ENCODE measurements around the gene SLC25A45.

Gene SLC25A45

DNA sequence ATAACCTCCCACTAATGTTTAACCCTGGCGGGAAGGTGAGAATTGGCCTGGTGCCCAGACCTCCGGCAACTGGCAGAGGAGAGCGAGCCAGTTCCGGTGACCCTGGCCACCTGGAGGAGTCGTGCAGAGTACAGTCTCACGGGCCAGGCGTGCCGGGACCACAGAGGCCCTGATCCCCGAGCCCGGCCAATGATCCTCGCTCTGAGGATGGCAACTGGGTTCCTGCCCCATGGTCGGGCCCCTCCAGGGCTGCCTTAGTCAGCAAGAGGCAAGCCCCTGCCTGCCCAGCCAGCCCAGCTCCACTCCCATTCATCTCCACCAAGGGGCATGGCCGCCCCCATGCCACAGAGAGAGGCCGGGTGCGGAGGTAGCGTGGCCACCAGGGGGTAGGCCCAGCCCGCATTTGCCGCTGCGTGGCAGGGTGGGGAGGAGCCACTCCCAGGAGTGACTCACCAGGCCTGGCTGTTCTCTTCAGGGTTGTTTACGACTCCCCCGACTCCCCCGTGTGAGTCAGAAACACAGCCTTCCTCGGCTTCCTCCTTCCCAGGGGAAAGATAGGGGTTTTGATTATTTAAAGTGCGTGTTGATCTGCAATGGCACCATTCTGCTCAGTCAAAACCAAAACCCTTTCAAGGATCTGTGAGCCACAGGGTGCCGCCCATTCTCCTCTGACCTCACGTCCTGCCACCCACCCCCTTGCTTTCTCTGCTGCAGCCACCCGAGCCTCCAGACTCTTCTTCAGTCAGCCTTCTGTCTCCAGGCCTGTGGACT is at the start of gene SLC25A45:
TSS of gene SLC25A45 (minus strand) at position 614 of the 771 bp plus-strand sequence. CDS start 695 bp downstream, outside the sequence.
- peak; percentile 94 for DNase-seq

GRCh38 chr11:65431451-65432099 is 49.1 kb upstream of the SLC25A45 start:
- no peak for DNase-seq

- DNase-seq = no peak
These were observed 48.2 kb upstream of the SLC25A45 start for GRCh38 chr11:65430406-65431217.

GRCh38 chr11:65429724-65430405 is 47.4 kb upstream of the SLC25A45 start:
- DNase-seq = no peak

- no peak for DNase-seq
These were observed 46.7 kb upstream of the SLC25A45 start for GRCh38 chr11:65429068-65429681.

DNA sequence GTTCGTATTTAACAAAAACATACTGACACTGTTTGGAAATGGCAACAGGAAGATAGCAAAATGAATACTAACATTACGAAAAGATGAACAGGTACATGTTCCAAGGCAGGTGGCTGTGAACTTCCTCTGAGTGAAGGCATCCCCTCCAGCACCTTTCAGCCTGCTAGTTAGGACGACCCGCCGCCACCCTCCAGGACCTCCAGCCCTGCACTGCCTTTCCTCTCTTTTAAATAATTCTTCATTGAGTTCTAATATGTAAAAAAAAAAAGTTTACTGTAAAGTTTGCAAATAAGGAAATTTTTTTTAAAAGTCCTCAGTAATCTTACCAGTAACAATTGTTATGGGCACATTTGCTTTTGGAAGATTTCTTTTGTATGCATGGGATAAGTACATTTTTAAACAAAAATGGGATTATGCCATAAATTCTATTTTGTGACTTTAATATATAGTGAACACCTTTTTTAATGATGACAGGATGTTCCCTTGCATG is 46.2 kb upstream of the SLC25A45 start:
- DNase-seq = no peak

- no peak for DNase-seq
These were observed 45.5 kb upstream of the SLC25A45 start for GRCh38 chr11:65427691-65428577.

- no peak for DNase-seq
These were observed 44.6 kb upstream of the SLC25A45 start for GRCh38 chr11:65426839-65427690.

DNA sequence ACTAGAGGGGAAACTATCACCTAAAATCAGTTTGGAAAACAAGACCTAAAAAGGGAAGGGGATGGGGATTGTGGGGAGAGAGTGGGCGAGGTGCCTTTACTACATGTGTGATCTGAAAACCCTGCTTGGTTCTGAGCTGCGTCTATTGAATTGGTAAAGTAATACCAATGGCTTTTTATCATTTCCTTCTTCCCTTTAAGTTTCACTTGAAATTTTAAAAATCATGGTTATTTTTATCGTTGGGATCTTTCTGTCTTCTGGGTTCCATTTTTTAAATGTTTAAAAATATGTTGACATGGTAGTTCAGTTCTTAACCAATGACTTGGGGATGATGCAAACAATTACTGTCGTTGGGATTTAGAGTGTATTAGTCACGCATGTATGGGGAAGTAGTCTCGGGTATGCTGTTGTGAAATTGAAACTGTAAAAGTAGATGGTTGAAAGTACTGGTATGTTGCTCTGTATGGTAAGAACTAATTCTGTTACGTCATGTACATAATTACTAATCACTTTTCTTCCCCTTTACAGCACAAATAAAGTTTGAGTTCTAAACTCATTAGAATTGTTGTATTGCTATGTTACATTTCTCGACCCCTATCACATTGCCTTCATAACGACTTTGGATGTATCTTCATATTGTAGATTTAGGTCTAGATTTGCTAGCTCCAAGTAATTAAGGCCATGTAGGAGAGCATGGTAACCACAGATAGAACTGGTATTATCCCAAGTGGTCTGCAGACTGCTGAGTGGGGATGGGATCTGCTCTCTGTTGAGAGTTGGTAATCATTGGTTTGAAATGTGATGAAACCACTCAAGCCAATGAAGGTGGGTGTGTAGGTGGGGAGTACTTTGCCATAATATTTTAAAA is 43.8 kb upstream of the SLC25A45 start:
- no peak for DNase-seq

DNA sequence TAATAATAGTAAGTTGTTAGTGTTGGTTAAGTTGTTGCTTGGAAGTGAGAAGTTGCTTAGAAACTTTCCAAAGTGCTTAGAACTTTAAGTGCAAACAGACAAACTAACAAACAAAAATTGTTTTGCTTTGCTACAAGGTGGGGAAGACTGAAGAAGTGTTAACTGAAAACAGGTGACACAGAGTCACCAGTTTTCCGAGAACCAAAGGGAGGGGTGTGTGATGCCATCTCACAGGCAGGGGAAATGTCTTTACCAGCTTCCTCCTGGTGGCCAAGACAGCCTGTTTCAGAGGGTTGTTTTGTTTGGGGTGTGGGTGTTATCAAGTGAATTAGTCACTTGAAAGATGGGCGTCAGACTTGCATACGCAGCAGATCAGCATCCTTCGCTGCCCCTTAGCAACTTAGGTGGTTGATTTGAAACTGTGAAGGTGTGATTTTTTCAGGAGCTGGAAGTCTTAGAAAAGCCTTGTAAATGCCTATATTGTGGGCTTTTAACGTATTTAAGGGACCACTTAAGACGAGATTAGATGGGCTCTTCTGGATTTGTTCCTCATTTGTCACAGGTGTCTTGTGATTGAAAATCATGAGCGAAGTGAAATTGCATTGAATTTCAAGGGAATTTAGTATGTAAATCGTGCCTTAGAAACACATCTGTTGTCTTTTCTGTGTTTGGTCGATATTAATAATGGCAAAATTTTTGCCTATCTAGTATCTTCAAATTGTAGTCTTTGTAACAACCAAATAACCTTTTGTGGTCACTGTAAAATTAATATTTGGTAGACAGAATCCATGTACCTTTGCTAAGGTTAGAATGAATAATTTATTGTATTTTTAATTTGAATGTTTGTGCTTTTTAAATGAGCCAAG is 42.9 kb upstream of the SLC25A45 start:
- DNase-seq = no peak

GRCh38 chr11:65424205-65425104 is 42.0 kb upstream of the SLC25A45 start:
- no peak for DNase-seq

DNA sequence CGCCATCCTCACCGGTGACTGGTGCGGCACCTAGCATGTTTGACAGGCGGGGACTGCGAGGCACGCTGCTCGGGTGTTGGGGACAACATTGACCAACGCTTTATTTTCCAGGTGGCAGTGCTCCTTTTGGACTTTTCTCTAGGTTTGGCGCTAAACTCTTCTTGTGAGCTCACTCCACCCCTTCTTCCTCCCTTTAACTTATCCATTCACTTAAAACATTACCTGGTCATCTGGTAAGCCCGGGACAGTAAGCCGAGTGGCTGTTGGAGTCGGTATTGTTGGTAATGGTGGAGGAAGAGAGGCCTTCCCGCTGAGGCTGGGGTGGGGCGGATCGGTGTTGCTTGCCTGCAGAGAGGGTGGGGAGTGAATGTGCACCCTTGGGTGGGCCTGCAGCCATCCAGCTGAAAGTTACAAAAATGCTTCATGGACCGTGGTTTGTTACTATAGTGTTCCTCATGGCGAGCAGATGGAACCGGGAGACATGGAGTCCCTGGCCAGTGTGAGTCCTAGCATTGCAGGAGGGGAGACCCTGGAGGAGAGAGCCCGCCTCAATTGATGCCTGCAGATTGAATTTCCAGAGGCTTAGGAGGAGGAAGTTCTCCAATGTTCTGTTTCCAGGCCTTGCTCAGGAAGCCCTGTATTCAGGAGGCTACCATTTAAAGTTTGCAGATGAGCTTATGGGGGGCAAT is 41.2 kb upstream of the SLC25A45 start:
- no peak for DNase-seq

GRCh38 chr11:65422633-65423515 is 40.4 kb upstream of the SLC25A45 start, which contains the start of gene NEAT1:
Gene NEAT1 (plus strand): TSS chr11:65422798.
- DNase-seq = peak; percentile 38

DNA sequence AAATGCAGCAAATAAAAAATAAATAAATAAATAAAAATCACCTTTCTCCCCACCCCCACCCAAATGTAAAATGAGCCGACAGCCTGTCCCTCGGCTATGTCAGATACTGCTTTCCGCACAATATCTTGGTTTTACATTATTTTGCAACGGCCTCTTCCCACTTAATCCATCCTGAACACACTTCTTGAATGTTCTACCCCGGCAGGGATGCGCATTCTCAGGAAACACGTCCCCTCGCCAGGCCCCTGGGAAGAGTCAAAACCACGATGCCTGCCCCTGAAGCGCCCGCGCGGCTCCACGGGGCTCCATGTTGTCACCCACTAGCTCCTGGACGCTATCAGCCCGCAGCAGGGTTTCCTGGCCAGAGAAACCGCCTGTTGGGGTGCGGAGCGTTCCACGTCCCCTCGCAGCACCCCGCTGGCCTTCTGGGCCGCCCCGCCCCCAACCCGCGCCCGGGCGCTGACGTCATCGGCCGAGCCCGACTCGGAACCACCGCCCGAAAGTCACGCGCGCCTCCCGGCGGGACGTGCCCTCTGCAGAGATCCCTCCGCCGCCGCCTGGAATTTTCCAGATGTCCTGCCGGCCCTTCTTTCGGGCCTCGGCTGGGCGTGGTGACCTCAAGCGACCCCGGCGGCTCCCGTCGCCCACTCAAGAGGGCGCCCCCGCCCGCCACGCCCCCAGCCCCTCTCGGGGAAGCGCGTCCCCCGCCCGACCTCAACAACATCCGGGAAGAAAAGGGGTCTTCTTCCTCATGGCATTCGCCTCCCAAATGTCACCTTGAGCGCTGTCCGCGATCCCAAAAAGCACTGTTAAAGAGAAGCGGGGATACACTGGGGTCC is 39.6 kb upstream of the SLC25A45 start:
- DNase-seq = peak; percentile 98
